Stimulated activated naive CD8-positive, alpha-beta T cell treated with anti-CD3 and anti-CD28 coated beads, Interleukin-15, Interleukin-2, amounts not matched to agents 100 ng/mL and 50 ng/mL, for 24 hours (primary cell): ENCODE data around the gene AGAP6.
"Not testable (repeated sequence)": the region's sequence is repeated elsewhere in the genome, so short reads cannot be mapped to it uniquely, and the experiment has no call there.

ENCODE experiments used
- H3K27ac Mint-ChIP-seq: one replicate; pipeline ENCODE4 v1.8.0; 2021; ENCODE audit warnings: mild to moderate bottlenecking, mixed read lengths
- H3K27me3 Mint-ChIP-seq: one replicate; pipeline ENCODE4 v1.8.0; 2021; ENCODE audit warnings: mixed read lengths
- H3K36me3 Mint-ChIP-seq: one replicate; pipeline ENCODE4 v1.8.0; 2021; ENCODE audit warnings: low read depth, mixed read lengths
- H3K4me1 Mint-ChIP-seq: one replicate; pipeline ENCODE4 v1.8.0; 2021; ENCODE audit warnings: low read depth, mixed read lengths
- H3K4me3 Mint-ChIP-seq: one replicate; pipeline ENCODE4 v1.8.0; 2021; ENCODE audit warnings: mild to moderate bottlenecking, mixed read lengths
- H3K9me3 Mint-ChIP-seq: one replicate; pipeline ENCODE4 v1.8.0; 2021; ENCODE audit warnings: mixed read lengths

The AGAP6 gene

DNA sequence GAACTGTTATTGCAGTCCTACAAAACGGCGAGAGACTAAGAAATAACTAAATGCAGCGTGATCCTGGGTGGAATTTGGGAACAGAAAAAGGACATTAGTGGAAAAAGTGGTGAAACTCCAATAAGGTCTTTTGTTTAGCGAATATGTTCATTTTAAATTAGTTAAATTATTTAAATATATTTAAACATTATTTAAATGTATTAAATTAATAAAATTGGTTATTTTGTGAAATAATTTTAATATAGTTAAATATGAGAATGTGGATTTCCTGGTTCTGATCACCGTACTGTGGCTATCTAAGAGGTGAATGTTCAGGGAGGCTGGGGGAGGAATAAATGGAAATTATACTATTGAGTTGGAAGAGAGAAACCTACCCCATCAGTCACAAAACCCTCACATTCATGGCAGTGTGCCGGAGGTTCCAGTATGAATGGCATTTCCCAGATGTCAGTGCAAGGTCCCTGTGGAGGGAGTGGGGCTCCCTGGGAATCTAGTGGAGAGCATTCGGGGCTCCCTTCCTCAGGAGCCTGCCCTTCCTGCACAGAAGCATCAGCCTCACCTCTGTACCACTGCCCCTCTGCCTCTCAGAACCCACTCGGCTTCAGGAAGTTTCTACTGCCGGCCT lies 27.5 kb downstream of the AGAP6 start:
- not testable (repeated sequence) for H3K9me3 Mint-ChIP-seq, H3K36me3 Mint-ChIP-seq, H3K4me3 Mint-ChIP-seq, H3K27me3 Mint-ChIP-seq, H3K4me1 Mint-ChIP-seq, H3K27ac Mint-ChIP-seq

DNA sequence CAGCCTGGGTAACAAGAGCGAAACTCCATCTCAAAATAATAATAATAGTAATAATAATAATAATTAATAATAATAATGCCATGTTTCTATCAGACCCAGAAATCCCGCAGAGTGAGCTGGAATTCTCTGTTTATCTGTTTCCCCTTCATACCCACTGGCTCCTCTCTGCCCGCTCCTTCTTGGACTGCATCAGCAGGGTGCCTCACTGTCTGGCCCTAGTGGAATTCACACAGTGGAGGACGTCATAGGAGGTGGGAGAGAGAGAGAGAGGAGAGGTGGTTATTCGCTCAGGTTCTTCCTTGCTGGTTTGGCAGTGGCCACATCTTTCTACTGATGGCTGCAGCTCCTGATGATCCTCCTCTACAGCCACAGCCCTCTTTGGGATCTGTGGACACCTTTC lies 28.7 kb downstream of the AGAP6 start:
- not testable (repeated sequence) for H3K4me1 Mint-ChIP-seq, H3K9me3 Mint-ChIP-seq

DNA sequence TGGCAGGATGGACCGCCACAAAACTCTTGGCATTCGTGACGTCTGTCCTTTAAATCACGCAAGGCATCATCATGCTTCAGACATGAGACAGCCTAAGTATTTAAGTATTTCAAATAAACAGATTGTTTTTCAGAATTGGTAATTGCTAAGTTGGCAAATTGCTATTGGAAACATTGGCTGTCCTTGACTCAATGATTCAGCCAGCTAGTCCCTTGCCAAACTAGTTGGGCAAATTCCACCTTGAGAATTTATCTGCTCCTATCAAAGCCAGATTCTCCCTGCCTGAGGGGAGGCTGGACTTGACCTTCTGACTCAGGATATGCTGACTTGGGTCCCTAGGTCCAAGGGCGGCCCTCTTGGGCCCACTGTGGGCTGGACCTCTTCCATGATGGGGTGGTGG lies 29.4 kb downstream of the AGAP6 start:
- not testable (repeated sequence) for H3K4me1 Mint-ChIP-seq, H3K27ac Mint-ChIP-seq, H3K36me3 Mint-ChIP-seq, H3K4me3 Mint-ChIP-seq, H3K27me3 Mint-ChIP-seq, H3K9me3 Mint-ChIP-seq

More for the DNA sequence above, 28.7 kb downstream of the AGAP6 start:
- not testable (repeated sequence) for H3K4me3 Mint-ChIP-seq, H3K27ac Mint-ChIP-seq, H3K36me3 Mint-ChIP-seq, H3K27me3 Mint-ChIP-seq

DNA sequence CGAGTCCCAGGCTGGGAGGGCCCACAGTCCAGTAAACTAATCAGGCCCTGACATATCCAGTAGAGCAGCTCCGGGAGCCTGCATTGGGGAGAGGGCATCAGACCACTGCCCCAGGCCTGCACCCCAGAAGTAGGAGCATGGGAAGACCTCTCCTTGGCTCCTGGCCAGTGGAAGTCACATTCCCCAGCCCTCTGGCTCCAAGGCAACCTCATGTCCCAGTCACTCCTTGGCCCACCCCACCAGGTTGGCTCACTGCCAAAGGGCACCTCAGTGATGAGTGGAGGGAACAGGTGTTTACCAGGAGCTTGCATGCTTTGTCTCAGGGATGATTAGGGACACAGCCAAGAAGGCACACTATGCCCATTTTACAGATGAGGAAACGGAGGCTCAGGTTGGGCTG lies 31.1 kb downstream of the AGAP6 start:
- H3K4me1 Mint-ChIP-seq, H3K27ac Mint-ChIP-seq: not testable (repeated sequence)

DNA sequence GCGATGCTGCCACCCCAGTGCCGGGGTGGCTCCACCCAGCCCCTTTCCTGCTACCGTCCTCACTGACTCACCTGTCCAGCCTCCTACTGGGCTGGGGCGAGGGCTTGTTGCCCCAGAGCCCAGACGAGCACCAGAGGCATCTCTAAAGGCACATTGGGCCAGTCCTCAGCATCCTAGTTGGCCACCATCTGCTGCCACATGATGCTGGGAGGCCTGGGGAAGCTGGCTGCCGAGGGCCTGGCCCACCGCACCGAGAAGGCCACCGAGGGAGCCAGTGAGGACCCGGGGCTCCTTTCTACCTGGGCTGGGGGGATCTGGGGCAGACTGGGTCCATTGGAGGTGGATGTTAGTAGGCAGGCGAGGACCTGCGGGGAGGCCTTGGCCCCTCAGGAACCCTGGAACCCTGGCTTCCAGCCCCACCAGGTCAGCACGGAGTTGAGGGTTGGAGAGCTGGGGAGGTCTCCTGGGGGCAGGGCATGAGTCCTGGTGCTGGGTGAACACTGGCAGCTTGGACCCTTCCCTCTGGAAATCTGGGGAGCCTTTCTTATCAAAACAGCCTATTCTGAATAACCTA lies 32.3 kb downstream of the AGAP6 start:
- H3K4me1 Mint-ChIP-seq, H3K9me3 Mint-ChIP-seq, H3K36me3 Mint-ChIP-seq, H3K27me3 Mint-ChIP-seq, H3K27ac Mint-ChIP-seq, H3K4me3 Mint-ChIP-seq: not testable (repeated sequence)

More for the DNA sequence above, 31.1 kb downstream of the AGAP6 start:
- not testable (repeated sequence) for H3K36me3 Mint-ChIP-seq, H3K4me3 Mint-ChIP-seq, H3K9me3 Mint-ChIP-seq, H3K27me3 Mint-ChIP-seq

DNA sequence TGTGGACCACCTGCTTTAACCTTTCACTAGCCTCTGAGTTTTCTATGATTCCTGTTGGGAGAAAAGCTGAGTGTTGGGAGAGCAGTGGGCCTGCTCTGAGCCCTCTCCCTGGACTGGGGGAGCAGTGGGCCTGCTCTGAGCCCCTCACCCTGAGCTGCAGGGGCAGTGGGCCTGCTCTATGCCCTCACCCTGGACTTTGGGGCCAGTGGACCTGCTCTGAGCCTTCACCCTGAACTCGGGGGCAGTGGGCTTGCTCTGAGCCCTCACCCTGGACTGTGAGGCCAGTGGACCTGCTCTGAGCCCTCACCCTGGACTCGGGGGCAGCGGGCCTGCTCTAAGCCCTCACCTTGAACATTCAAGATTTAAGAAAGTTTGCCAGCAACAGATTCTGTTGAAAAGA lies 33.4 kb downstream of the AGAP6 start:
- no peak overlapping the region for H3K4me3 Mint-ChIP-seq
- H3K27ac Mint-ChIP-seq: no peak overlapping the region
- H3K27me3 Mint-ChIP-seq: peaks cover 15% of the 10 kb centered on the region
- H3K4me1 Mint-ChIP-seq: no peaks in the 10 kb centered on the region
- no peaks in the 10 kb centered on the region for H3K9me3 Mint-ChIP-seq
- no peaks in the 10 kb centered on the region for H3K36me3 Mint-ChIP-seq

DNA sequence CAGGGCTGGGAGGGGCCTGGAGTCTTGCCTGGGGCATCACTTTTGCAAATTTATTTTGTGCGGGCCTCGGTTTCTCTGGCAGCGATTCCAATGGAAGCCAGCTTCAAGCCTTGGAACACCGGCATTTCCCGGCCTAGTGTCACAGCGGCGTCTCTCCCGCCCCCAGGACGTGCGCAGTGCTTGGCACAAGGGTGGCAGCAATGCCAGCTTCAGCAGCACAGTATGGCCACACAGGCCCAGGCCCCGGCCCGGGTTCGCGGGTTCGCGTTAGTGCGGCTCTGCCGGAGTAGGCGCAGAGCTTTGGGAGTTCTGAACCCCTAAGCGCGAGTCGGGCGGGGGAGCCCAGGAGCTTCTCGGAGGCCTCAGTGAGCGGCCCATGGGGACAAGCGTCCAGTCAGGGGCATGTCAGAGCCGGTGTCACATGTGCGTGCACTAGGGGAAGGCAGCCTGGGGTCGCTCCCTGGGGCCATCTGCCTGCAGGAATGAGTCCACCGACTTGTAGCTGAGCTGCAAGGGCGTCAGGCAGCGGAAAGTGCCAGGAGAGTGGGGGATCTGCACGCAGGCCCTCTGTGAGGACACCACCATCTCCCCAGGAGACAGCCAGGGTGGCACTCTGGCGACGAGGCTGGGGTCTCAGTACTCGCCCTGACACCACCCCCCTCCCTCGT lies 36.6 kb downstream of the AGAP6 start:
- H3K9me3 Mint-ChIP-seq, H3K36me3 Mint-ChIP-seq, H3K4me1 Mint-ChIP-seq, H3K27ac Mint-ChIP-seq, H3K4me3 Mint-ChIP-seq: not testable (repeated sequence)
- peaks cover 23% of the 10 kb centered on the region for H3K27me3 Mint-ChIP-seq

DNA sequence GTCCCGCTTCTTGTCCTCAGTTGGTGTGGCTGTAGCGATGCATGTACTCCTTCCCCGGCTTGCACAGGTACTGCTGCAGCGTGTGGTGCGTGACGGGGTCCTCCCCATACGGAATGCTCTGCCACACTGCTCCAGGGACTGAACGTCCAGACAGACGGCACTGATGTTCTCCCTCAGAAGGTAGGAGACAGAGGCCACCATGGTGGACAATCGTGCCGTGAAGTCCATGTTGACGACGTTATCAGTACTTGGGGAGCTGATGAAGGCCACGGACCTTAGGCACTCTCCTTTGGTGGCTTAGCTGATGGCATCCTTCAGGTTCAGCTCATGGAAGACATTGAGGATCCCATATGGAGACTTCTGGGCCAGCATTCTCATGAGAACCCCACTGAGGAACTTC lies 37.4 kb downstream of the AGAP6 start:
- Mint-ChIP-seq H3K36me3 (no peaks in the 10 kb centered on the region), H3K9me3 (no peaks in the 10 kb centered on the region), H3K27ac (no peak overlapping the region), H3K4me1 (no peaks in the 10 kb centered on the region), H3K27me3 (peaks cover 23% of the 10 kb centered on the region), H3K4me3 (no peak overlapping the region)

DNA sequence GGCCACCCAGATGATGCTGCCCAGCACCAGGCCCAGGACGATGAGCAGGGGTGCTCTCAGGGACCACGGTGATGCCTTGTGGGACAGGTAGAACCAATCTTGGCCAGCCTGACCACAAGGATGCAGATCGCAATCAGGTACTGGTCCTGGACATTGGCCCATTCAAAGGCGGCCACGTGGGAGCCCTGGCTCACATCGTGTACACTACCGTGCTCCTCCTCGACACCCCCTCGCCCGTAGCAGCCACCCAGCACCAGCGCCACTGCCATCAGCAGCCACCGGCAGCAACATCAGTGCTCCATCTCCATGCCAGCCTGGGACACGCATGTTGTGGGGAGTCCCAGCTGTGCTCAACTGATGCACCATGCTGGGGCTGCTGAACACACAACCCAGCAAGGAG lies 39.0 kb downstream of the AGAP6 start:
- Mint-ChIP-seq H3K9me3 (no peaks in the 10 kb centered on the region), H3K36me3 (no peaks in the 10 kb centered on the region), H3K4me1 (no peaks in the 10 kb centered on the region), H3K4me3 (no peak overlapping the region), H3K27me3 (peaks cover 23% of the 10 kb centered on the region), H3K27ac (no peak overlapping the region)

DNA sequence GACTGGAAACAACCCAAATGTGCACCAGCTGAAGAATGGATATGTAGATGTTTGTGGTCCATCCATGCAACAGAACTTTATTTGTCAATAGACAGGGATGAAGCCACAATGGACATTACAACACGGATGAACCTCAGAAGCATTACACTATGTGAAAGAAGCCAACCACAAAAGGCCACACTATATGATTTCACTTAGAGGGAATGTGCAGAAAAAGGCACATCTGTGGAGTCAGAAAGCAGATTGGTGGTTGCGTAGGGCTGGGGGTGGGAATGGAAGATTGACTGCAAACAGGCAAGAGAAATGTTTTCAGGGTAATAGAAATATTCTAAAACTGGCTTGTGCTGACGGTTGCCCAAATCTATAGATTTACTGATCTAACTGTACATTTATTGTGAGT lies 45.3 kb downstream of the AGAP6 start:
- Mint-ChIP-seq H3K27me3 (no peaks in the 10 kb centered on the region), H3K27ac (no peak overlapping the region), H3K4me1 (no peaks in the 10 kb centered on the region), H3K9me3 (no peaks in the 10 kb centered on the region), H3K36me3 (no peaks in the 10 kb centered on the region), H3K4me3 (no peak overlapping the region)

DNA sequence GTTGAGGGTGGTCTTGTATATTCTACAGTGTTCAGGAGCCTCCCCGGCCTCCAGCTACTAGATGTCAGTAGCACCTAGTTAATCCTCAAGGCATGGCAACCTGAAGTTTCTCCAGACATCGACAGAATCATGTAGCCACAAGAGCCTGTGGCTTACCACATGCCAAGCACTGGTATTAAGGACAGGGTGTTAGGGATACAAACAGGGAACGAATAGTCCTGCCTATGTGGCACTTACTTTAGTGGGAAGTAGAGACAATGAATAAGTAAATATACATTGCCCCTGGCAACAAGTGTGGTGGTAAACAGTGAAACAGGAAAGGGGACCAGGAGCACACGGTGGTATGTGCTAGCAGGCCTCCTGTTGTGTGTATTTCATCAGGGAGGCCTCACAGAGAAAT lies 47.1 kb downstream of the AGAP6 start:
- H3K36me3 Mint-ChIP-seq, H3K4me3 Mint-ChIP-seq, H3K27me3 Mint-ChIP-seq, H3K27ac Mint-ChIP-seq, H3K9me3 Mint-ChIP-seq, H3K4me1 Mint-ChIP-seq: not testable (repeated sequence)

DNA sequence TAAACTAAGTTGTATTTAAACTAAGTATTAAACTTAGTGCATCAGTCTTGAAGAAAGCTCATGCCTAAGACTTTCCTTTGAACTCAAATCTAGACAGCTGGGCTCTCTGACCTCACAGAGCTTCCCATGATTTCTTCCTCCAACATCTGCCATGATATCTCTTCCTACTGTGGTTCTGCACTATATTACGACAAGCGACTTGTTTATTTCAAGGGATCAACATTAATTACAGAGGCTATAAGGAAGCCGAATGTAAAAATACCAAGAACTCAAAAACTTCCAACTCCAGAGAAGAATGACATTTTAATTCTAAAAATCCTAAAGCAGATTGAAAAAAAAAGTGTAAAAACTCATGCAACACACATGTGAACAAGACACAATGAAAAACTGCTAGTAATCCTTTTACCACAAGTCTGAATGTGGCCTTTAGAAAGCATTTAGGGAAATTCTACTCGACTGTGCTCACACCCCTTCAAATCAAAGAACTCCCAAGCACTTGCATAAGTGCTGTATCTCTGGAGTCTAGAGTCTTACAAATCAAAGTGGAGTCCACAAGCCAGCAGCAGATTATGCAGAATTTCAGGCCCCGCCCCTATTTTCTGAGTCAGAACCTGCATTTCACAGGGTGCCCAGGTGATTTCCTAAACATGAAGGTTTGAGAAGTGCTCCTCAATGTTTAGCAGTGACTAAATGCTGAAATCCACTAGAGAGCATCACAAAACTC lies 56.9 kb downstream of the AGAP6 start:
- Mint-ChIP-seq H3K27ac (no peak overlapping the region), H3K9me3 (no peaks in the 10 kb centered on the region), H3K4me1 (no peaks in the 10 kb centered on the region), H3K36me3 (no peaks in the 10 kb centered on the region), H3K27me3 (no peaks in the 10 kb centered on the region), H3K4me3 (no peak overlapping the region)

DNA sequence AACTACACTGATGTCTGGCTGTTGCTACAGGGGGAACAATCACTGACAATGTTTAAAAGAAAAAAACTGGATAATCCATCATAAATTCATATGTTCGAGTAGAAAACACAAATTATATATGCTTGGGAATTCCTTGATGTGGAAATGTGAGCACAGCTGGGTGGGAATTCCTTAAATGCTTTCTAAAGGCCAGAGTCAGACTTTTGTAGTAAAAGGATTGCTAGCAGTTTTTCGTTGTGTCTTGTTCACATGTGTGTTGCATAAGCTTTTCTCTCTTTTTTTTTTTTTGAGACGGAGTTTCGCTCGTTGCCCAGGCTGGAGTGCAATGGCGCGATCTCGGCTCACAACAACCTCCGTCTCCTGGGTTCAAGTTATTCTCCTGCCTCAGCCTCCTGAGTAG lies 58.3 kb downstream of the AGAP6 start:
- H3K27ac Mint-ChIP-seq, H3K27me3 Mint-ChIP-seq, H3K9me3 Mint-ChIP-seq, H3K36me3 Mint-ChIP-seq, H3K4me1 Mint-ChIP-seq, H3K4me3 Mint-ChIP-seq: not testable (repeated sequence)

DNA sequence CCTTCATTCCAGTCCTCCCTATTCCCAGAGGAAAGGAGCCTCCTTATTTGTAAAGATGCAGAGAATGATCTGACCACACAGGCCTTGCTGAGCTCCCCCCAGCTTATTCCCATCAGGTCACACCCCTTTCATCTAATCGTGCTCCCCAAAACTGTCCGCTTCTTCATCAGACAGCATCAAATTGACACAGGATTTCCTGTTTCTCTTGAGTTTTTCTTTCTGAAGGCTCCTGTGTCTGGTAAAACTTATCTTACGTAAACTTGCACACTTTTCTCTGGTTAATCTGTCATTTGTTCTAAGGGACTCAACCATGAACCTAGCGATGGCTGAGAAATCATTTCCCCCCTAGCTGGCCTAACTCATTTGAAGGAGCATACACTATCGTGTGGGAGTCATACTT lies 59.4 kb downstream of the AGAP6 start:
- not testable (repeated sequence) for H3K9me3 Mint-ChIP-seq, H3K36me3 Mint-ChIP-seq, H3K27me3 Mint-ChIP-seq, H3K4me3 Mint-ChIP-seq, H3K4me1 Mint-ChIP-seq, H3K27ac Mint-ChIP-seq

DNA sequence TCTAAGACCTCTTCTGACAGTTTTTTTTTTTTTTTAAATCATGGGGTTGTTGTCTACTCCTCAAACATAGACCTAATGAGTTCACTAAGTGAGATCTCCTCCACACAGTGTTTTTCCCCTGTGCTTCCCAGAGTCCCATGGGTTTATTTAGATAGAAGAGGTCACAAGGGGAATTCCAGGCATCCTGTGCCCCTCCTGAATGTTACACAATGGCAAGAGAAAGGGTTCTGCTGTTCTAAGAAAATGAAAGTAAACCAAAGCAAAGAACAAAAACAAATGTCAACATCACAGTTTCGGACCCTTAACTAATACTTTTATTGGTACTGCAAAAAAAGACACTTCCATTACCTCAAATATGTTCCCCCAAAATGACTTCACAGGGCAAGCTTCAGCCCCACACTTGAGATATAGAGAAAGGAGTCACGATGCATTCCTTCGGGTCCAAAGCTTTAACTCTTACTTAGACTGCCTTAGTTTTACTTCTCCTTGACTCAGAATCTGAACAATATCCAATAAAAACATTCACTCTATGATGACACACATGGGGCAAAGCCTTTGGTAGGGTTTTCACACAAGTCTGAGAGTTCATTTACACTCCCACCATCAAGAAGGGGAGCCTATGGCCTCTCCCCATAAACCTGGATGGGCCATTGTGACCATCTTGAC lies 63.9 kb downstream of the AGAP6 start:
- H3K9me3 Mint-ChIP-seq, H3K4me3 Mint-ChIP-seq, H3K4me1 Mint-ChIP-seq, H3K27me3 Mint-ChIP-seq, H3K36me3 Mint-ChIP-seq: not testable (repeated sequence)
- H3K27ac Mint-ChIP-seq: peak overlapping the region; percentile 8
